GM18502 (cell line): ENCODE data around the gene EPPIN.

ENCODE experiments used
- ATAC-seq: cut with Tn5 transposase; IDR thresholded peaks from one replicate; pipeline ENCODE4 v1.9.1; 2021; ENCODE audit warnings: mild to moderate bottlenecking; ENCODE audit not compliant: unreplicated experiment, poor library complexity

Gene EPPIN

GRCh38 chr20:45539382-45539781, 7.8 kb downstream of the EPPIN start, which contains the start of gene WFDC6:
Gene WFDC6, minus strand, starts transcription at chr20:45539482. Its CDS starts 75 bp downstream, at chr20:45539407.
- ATAC-seq = no peak

GRCh38 chr20:45538209-45538799, 8.9 kb downstream of the EPPIN start:
- no peak for ATAC-seq

GRCh38 chr20:45527294-45527693, 19.9 kb downstream of the EPPIN start:
- no peak for ATAC-seq

- ATAC-seq = no peak
Observed at GRCh38 chr20:45523821-45524220, 23.4 kb downstream of the EPPIN start.

- ATAC-seq = no peak
Observed at GRCh38 chr20:45518282-45518681, 28.9 kb downstream of the EPPIN start.

- no peak for ATAC-seq
Observed at GRCh38 chr20:45515147-45515913, 31.9 kb downstream of the EPPIN start, which contains the start of gene SPINT3. Gene SPINT3, minus strand, starts transcription at chr20:45515622. Its CDS starts 14 bp downstream, at chr20:45515608.

- ATAC-seq = no peak
Observed at GRCh38 chr20:45510242-45510862, 36.8 kb downstream of the EPPIN start.

- ATAC-seq = no peak
Observed at GRCh38 chr20:45509091-45509490, 38.1 kb downstream of the EPPIN start.

- no peak for ATAC-seq
Observed at GRCh38 chr20:45508068-45508886, 38.9 kb downstream of the EPPIN start.

- ATAC-seq = no peak
Observed at GRCh38 chr20:45507011-45507820, 40.0 kb downstream of the EPPIN start.

- no peak for ATAC-seq
Observed at GRCh38 chr20:45506398-45506797, 40.8 kb downstream of the EPPIN start.

- ATAC-seq = no peak
Observed at GRCh38 chr20:45503403-45503802, 43.8 kb downstream of the EPPIN start.

GRCh38 chr20:45502561-45502960, 44.6 kb downstream of the EPPIN start:
- no peak for ATAC-seq

GRCh38 chr20:45501600-45501999, 45.6 kb downstream of the EPPIN start:
- no peak for ATAC-seq

GRCh38 chr20:45500022-45500421, 47.2 kb downstream of the EPPIN start:
- ATAC-seq = no peak

GRCh38 chr20:45497971-45498494, 49.2 kb downstream of the EPPIN start:
- ATAC-seq = no peak

GRCh38 chr20:45496166-45496565, 51.0 kb downstream of the EPPIN start:
- ATAC-seq = no peak

GRCh38 chr20:45495501-45495941, 51.7 kb downstream of the EPPIN start:
- no peak for ATAC-seq
